Measurements from ENCODE around the gene DDAH2.

DDAH2 gene, protein sequence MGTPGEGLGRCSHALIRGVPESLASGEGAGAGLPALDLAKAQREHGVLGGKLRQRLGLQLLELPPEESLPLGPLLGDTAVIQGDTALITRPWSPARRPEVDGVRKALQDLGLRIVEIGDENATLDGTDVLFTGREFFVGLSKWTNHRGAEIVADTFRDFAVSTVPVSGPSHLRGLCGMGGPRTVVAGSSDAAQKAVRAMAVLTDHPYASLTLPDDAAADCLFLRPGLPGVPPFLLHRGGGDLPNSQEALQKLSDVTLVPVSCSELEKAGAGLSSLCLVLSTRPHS

DNA sequence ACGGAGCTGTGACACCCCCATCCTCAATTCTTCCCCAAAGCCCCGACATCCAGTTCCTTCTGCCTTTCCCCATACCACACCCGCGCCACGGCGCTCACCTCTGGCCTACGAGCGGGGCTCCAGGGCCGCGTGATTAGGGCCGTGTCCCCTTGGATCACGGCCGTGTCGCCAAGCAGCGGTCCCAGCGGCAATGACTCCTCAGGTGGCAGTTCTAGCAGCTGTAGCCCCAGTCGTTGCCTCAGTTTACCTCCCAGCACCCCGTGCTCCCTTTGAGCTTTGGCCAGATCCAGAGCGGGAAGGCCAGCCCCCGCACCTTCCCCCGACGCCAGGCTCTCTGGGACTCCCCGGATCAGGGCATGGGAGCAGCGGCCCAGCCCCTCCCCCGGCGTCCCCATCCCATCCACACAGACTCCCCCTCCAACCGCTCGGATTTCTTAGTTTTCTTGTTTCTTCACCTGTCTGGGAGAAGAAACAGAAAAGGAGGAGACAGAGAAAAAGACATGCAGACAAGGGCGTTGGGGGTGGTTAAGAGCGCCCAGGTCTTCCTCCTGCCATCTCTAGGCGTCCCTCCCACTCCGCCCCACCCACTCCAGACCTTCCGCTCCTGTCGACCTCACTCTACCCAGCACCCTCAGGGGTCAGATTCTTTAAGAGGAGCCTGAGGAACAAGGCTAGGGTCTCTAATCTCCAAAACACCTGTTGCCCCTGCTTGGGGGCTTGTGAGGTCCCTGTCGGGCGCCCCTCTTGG lies at the start of gene DDAH2:
Gene DDAH2, minus strand, starts transcription at position 533 of the 748 bp plus-strand sequence. Its CDS starts 138 bp downstream, at position 395.
- Mint-ChIP-seq H3K27ac (peak within 1 kb of the TSS; percentile 90), H3K36me3 (peaks cover 36% of the 10 kb centered on the region), H3K9me3 (no peaks in the 10 kb centered on the region), H3K4me1 (peaks cover 45% of the 10 kb centered on the region), H3K4me3 (peak within 1 kb of the TSS; percentile 100), H3K27me3 (no peaks in the 10 kb centered on the region)
- DNase-seq (ENCODE audit: low spot score in 2 of 2), result no peak
- peak; percentile 6 for ATAC-seq (ENCODE audit: low read depth)

DNA sequence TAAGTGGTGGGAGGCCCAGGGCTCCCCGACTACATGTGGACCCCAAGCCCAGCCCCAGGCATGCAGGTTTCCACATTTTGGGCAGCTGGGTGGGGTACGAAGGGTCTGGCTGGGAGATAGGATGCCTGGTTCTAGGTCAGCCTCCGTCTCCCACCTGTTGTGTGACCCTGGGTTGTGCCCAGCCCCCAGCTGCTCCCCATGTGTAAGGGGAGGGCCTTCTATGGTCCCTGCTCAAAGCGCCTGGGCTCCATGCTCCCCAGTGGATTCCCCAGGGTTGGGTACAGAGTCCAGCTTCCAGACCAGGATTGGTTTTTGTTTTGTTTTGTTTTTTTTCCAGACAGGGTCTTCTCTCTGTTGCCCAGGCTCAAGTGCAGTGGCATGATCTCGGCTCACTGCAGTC lies 49.1 kb upstream of the DDAH2 start:
- ATAC-seq (ENCODE audit: low read depth), result no peak
- no peaks in the 10 kb centered on the region for H3K27me3 Mint-ChIP-seq
- no peak overlapping the region for H3K27ac Mint-ChIP-seq
- no peak for DNase-seq (ENCODE audit: low spot score in 2 of 2)
- peaks cover 17% of the 10 kb centered on the region for H3K4me1 Mint-ChIP-seq
- peaks cover 18% of the 10 kb centered on the region for H3K36me3 Mint-ChIP-seq
- no peaks in the 10 kb centered on the region for H3K9me3 Mint-ChIP-seq
- H3K4me3 Mint-ChIP-seq, result no peak overlapping the region

DNA sequence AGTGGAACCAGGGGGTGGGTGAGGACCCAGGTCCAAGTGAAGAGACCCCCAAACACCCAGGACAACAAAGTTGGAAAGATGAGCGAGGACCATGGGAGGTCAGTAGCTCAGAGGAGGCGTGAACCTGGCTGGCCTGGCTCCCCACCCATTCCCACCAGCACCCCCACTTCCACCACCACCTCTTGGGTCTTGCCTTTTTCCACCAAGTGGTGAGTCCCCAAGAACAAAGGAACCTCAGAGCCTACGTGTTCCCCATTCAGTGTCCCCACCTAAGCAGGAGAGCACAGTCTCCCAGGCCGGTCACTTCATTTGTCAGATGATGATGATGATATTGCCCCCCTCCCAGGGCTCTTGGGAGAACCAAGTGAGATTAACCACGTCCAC lies 48.6 kb upstream of the DDAH2 start:
- Mint-ChIP-seq H3K27me3 (no peaks in the 10 kb centered on the region), H3K4me3 (no peak overlapping the region), H3K4me1 (peaks cover 20% of the 10 kb centered on the region), H3K36me3 (peaks cover 14% of the 10 kb centered on the region), H3K27ac (peak overlapping the region; percentile 90), H3K9me3 (no peaks in the 10 kb centered on the region)
- DNase-seq (ENCODE audit: low spot score in 2 of 2), result no peak
- no peak for ATAC-seq (ENCODE audit: low read depth)

DNA sequence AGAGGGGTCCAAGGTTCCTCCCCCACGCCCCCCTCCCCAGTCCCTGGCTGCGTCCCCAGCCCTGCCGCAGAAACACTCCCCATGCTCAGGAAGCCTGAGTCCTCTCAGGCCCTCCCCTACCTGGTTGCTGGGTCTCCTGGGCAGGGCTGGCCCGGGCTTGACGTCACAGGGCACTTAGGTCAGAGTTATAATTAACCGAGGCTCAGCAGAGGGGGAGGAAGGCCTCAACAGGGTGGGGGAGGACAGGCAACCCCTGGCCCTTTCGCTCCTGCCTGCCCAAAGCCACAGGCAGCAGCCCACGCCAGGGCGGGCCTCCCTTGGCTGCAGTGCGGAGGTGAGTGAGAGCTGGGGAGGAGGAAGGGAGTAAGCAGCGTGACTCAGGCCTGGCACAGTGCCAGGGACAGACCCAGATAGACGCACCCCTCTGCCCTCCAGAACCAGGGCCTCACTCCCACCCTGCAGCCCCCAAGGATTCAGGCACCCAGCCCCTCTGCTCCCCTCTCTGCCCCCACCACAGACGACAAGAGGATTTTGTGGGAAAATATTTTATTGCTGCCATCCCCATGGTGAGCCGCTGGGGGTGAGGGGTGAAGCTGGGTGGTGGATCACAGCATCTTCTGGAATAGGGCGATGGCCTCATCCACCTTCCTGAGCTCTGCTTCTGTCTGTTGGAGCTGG lies 48.0 kb upstream of the DDAH2 start, which contains the start of gene VWA7:
Gene VWA7, minus strand, starts transcription at position 340 of the 678 bp plus-strand sequence. CDS start 549 bp downstream, outside the sequence.
- Mint-ChIP-seq H3K9me3 (no peaks in the 10 kb centered on the region), H3K36me3 (peaks cover 10% of the 10 kb centered on the region), H3K27ac (peak within 1 kb of the TSS; percentile 90), H3K4me1 (peaks cover 20% of the 10 kb centered on the region), H3K27me3 (no peaks in the 10 kb centered on the region), H3K4me3 (peak within 1 kb of the TSS; percentile 51)
- DNase-seq (ENCODE audit: low spot score in 2 of 2) (peak; percentile 58 to 60), ATAC-seq (ENCODE audit: low read depth) (peak; percentile 96)

DNA sequence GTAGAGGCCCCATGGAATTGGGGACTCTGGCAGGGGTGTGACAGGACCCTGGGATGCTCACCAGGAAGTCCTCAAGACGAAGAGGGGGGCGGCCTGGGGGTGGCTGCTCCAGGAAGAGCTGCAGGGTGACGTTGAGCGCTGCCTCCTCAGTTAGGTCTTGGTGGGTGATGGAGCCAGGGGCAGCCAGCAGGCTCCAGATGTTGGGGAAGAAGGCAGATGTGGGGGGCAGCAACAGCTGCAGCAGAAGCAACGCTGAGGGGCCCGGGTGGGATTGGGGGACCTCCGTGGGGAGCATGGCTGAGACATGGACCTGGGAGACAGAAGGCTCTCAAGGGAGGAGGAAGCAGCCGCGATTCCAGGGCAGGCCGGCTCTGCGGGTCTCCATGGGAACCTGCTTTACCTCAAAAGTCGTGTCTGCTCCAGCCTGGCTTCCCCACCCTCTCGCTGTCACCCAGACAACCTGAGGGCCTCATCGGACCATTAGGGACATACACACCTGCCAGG lies 47.4 kb upstream of the DDAH2 start:
- Mint-ChIP-seq H3K4me3 (peak overlapping the region; percentile 51), H3K27me3 (no peaks in the 10 kb centered on the region), H3K36me3 (peaks cover 10% of the 10 kb centered on the region), H3K4me1 (peaks cover 20% of the 10 kb centered on the region), H3K9me3 (no peaks in the 10 kb centered on the region), H3K27ac (peak overlapping the region; percentile 90)
- DNase-seq (ENCODE audit: low spot score in 2 of 2), result no peak
- no peak for ATAC-seq (ENCODE audit: low read depth)

DNA sequence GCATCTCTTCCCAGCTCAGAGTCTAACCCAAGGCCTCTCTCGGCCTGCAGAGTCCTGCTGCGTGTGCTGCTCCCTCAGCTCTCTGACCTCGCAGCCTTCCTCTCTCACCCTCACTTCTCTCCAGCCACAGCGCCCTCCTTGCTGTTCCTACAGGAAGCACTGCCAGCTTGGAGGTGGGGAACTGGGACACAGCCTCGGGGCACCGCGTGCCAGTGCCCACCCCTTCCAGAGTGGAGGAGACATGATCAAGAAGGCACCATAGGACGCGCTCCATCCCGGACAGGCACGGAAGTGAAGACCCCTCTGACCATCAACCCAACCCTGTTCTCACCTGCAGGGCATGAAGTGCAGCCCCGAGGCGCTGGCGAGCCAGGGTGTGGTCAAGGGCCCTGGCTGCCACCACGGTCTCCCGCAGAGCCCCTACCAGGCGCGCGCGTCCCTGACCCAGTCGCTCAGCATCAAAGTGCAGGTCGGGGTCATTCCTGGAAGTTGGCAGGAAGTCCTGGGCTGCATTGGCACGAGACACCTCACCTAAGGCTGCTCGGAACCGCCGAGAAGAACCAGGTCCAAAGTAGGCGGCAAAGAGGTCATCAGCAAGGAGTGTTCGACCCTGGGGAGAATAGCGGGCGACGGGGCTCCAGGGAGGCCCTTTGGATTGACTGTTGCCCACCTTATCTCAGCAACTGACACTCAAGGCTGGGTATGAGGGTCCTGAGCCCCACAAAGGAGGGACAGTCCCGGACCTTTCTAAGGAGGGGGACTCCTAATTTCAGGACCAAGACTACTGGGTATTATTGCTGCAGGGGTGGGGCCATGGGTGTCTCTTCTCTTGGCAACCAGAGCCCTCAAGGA lies 46.8 kb upstream of the DDAH2 start:
- Mint-ChIP-seq H3K4me3 (peak overlapping the region; percentile 51), H3K4me1 (peaks cover 20% of the 10 kb centered on the region), H3K27me3 (no peaks in the 10 kb centered on the region), H3K36me3 (peaks cover 6% of the 10 kb centered on the region), H3K9me3 (no peaks in the 10 kb centered on the region), H3K27ac (peak overlapping the region; percentile 90)
- DNase-seq (ENCODE audit: low spot score in 2 of 2) (no peak), ATAC-seq (ENCODE audit: low read depth) (no peak)

DNA sequence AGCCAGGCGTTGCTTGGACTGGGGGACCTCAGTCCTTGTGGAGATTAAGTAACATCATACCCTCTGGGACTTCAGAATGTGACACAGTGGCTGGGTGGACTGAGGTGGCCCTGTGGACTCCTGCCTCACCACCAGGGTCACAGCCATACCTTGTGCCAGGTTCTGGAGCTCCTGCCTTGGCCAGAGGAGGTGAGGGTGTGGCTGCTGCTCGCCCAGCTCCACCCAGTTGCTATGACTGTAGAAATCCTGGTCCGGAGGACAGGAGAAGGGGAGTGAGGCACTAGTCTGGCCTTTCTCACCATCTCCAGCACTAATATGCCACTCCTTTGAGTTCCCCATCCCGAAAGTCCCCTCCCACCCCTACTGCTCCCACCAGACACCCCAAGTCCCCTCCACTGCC lies 46.1 kb upstream of the DDAH2 start:
- no peaks in the 10 kb centered on the region for H3K27me3 Mint-ChIP-seq
- peak overlapping the region; percentile 90 for H3K27ac Mint-ChIP-seq
- H3K4me3 Mint-ChIP-seq, result no peak overlapping the region

DNA sequence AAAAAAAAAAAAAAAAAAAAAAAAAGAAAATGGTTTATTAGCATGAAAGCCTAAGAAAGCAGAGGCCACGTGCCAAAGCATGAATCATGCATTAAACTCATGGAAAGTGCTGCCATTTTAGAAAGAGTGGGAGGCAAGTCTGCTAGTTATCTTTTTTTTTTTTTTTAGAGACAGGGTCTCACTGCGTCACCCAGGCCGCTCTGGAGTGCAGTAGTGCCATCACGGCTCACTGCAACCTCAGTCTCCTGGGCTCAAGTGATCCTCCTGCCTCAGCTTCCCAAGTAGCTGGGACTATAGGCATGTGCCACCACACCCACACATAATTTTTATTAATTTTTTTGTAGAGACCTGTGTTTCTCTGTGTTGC lies 42.9 kb upstream of the DDAH2 start:
- H3K4me3 Mint-ChIP-seq, result no peak overlapping the region
- no peak for DNase-seq (ENCODE audit: low spot score in 2 of 2)
- no peak overlapping the region for H3K27ac Mint-ChIP-seq
- no peaks in the 10 kb centered on the region for H3K27me3 Mint-ChIP-seq
- H3K9me3 Mint-ChIP-seq, result no peaks in the 10 kb centered on the region
- ATAC-seq (ENCODE audit: low read depth), result no peak
- H3K36me3 Mint-ChIP-seq, result no peaks in the 10 kb centered on the region
- peaks cover 19% of the 10 kb centered on the region for H3K4me1 Mint-ChIP-seq

More for the DNA sequence above, 46.1 kb upstream of the DDAH2 start:
- DNase-seq (ENCODE audit: low spot score in 2 of 2), result no peak
- H3K4me1 Mint-ChIP-seq, result peaks cover 20% of the 10 kb centered on the region
- ATAC-seq (ENCODE audit: low read depth), result no peak
- H3K9me3 Mint-ChIP-seq, result no peaks in the 10 kb centered on the region
- peaks cover 3% of the 10 kb centered on the region for H3K36me3 Mint-ChIP-seq

DNA sequence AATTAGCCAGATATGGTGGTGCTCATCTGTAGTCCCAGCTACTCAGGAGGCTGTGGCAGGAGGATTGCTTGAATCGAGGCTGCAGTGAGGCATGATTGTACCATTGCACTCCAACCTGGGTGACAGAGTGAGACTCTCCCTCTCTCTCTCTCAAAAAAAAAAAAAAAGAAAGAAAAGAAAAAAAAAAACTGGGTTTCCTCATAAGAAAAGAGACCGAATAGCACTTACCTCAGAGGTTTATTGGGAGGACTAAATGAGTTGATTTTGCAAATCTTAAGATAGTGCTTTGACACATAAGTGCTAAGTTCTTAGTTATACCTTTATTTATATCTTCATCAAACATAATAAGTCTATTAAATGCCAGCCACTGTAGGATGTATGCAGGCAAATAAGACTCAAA lies 41.8 kb upstream of the DDAH2 start:
- Mint-ChIP-seq H3K4me3 (no peak overlapping the region), H3K27ac (no peak overlapping the region)

DNA sequence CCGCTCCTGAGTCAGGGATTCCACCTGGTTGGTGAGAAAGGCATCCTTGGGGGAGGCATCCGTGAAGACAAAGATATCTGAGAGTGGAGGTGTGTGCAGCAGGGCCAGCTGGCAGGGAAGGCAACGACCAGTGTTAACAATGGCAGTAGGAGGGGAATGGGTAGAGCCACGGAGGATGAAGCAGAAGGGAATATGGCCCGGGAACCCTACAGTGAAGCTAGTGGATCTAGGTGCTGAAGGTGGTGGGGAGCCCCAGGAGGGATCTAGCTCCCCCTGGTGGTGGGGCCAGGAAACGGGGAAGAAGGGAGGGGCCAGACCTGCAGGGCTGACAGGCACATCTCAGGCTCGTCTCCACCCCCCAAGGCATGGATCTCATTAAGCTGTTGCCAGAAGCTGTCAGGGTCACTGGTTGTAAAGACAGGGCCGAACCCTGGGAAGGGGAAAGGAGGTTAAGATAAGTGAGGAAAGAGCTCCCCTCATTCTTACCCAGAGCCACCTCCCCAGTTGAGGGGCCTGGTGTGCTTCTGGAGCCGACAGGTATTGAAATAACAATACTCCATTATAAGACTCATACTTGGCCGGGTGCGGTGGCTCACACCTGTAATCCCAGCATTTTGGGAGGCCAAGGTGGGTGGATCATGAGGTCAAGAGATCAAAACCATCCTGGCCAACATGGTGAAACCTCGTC lies 40.7 kb upstream of the DDAH2 start:
- peak; percentile 99 for ATAC-seq (ENCODE audit: low read depth)
- no peak overlapping the region for H3K4me3 Mint-ChIP-seq
- DNase-seq (ENCODE audit: low spot score in 2 of 2), result peak; percentile 87 to 90
- H3K36me3 Mint-ChIP-seq, result peaks cover 2% of the 10 kb centered on the region
- no peaks in the 10 kb centered on the region for H3K9me3 Mint-ChIP-seq
- H3K27me3 Mint-ChIP-seq, result no peaks in the 10 kb centered on the region
- H3K4me1 Mint-ChIP-seq, result peaks cover 9% of the 10 kb centered on the region
- H3K27ac Mint-ChIP-seq, result no peak overlapping the region

More for the DNA sequence above, 41.8 kb upstream of the DDAH2 start:
- ATAC-seq (ENCODE audit: low read depth) (no peak), DNase-seq (ENCODE audit: low spot score in 2 of 2) (no peak)
- no peaks in the 10 kb centered on the region for H3K9me3 Mint-ChIP-seq
- no peaks in the 10 kb centered on the region for H3K27me3 Mint-ChIP-seq
- H3K4me1 Mint-ChIP-seq, result peaks cover 14% of the 10 kb centered on the region
- H3K36me3 Mint-ChIP-seq, result no peaks in the 10 kb centered on the region

DNA sequence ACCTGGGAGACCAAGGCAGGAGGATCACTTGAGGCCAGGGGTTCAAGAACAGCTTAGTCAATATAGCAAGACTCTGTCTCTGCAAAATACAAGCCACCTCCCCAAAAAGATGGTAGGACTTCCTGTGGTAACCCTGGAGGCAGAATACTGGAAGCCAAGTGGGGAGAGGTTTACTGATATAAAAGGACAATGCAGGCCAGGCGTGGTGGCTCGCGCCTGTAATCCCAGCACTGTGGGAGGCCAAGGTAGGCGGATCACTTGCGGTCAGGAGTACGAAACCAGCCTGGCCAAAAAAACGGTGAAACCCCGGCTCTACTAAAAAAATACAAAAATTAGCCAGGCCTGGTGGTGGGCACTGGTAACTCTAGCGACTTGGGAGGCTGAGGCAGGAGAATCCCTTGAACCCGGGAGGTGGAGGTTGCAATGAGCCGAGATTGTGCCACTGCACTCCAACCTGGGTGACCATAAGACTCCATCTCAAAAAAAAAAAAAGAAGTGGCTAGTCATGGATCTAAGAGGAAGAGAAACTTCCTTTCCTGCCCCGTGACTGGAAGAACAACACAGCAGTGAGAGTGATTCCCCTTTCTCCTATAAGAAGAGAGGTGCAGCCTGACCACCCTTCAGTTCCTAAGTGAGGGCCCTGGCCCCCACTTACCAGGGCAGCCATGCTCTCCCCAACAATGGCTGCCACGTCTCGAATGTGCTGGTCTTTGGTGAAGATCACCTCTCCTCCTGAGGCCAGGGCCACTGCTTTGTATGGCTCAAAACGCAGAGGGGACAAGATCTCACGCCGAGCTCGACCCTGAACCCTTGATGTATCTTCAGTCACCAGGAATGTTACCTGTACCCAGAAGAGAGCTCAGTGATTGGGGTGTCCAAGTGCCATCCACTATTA lies 39.5 kb upstream of the DDAH2 start:
- H3K27ac Mint-ChIP-seq, result no peak overlapping the region
- peaks cover 4% of the 10 kb centered on the region for H3K36me3 Mint-ChIP-seq
- DNase-seq (ENCODE audit: low spot score in 2 of 2) (no peak), ATAC-seq (ENCODE audit: low read depth) (no peak)
- no peaks in the 10 kb centered on the region for H3K9me3 Mint-ChIP-seq
- H3K4me3 Mint-ChIP-seq, result no peak overlapping the region
- peaks cover 11% of the 10 kb centered on the region for H3K4me1 Mint-ChIP-seq
- no peaks in the 10 kb centered on the region for H3K27me3 Mint-ChIP-seq

DNA sequence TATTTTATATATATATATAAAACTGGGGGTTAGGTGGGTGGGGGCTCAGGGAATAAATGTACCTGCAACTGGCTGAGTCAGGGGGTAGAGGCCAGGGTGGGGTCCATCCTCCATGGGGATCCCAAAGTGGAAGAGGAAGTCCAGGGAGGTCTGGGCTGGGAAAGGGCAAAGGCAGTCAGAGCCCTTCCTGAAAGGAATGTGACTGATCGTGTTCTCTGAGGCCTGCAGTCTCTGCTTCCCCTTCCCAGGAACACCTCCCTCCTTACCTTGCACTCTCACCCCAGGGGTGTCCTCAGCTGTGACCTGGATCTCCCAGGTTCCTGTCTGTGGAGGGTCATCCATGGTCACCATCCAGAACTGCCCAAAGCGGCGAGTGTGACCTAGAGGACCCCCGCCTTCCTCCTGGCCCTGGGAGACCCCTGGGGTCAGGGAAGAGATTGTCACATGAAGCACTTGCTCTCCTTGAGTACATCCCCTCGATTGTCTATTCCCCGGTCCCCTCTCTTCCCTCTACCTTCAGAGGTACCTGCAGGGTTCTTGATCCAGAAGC lies 38.1 kb upstream of the DDAH2 start:
- Mint-ChIP-seq H3K9me3 (no peaks in the 10 kb centered on the region), H3K27ac (no peak overlapping the region), H3K4me1 (peaks cover 10% of the 10 kb centered on the region), H3K36me3 (peaks cover 9% of the 10 kb centered on the region), H3K4me3 (no peak overlapping the region), H3K27me3 (no peaks in the 10 kb centered on the region)
- no peak for ATAC-seq (ENCODE audit: low read depth)
- no peak for DNase-seq (ENCODE audit: low spot score in 2 of 2)

Data from memory B cell (primary cell).